Left cardiac atrium (tissue), 4 donors: Measurements from ENCODE around the gene FGF10. TPM values are rescaled to one million over a fixed set of nuclear protein-coding genes. Genes with fewer than 3 reads are reported as not detected.

ENCODE experiments used
- ATAC-seq, 2 donors: fragments of 200-7000 bp; cut with Tn5 transposase; one replicate each; pipeline ENCODE4 v1.9.1; 2020; ENCODE audit warnings: mild to moderate bottlenecking in 2 of 2, moderate library complexity in 2 of 2
- DNase-seq: peaks from one replicate; pipeline ENCODE4 v3.0.0-alpha.2; 2020
- intact Hi-C, 2 donors: fragments of 100-400 bp; cut with DNase I; formaldehyde crosslinking; loops; one replicate each; pipeline versions ENCODE4 v1.14.1 to v1.15.1; 2022 to 2023
- total RNA-seq, 2 donors: library from RNA; stranded (reverse); fragmentation: NEBNext Ultra II Directional; extraction: Animal tissue kit (Norgen Biotek cat#: 25700); gene quantifications; one replicate each; pipeline ENCODE4 v1.2.1, GENCODE V29; 2021
- donor health status: DM: no; HTN: yes; CAD: no.
- donor health status: DM: no; HTN: yes; CAD: no; lungs with severe emphysema.
- donor health status: DM: yes; HTN: yes; CAD: no.
- donor health status: Dilated cardiomyopathy.

FGF10 gene
- total RNA-seq, 2 donors from 2014 or later, result 2.8 to 7.9 TPM

DNA sequence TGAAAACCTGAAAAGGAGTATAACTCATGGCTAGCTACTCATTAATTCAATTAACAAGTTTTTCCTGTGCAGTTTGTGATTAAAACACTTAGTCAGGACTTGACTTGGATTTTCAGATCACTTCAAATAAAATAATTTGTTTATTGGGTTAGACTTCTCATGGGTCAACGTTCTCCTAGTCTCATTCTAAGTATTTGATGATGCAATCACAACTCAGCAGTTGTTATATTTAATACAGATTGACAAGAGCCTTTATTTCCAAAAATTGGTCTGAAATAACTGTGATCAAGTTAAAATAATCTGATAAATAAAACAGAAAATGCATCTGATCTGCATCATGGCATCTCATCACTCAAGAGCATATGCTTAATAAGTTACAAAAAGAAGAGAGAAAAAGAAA, 113.9 kb downstream of the FGF10 start:
- DNase-seq (no peak), ATAC-seq (no peak)
- intact Hi-C loops, result no loop called here

DNA sequence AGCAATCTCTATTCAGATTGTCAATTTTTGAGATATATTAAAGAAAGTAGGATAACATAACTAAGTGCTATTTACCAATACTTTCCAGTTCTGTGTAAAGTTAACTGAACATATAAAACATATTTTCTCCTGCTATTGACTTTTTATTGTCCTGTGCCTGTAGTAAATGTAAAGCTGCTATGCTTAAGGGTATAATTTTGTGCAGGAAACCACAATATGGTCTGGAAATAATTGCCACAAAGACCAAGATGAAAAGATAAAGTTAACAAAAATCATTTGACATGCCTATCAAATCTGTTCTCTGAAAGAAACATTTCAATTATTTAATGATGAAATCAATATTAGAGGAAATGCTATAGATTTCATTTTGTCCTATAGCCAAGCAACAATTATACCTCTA, 121.3 kb downstream of the FGF10 start:
- ATAC-seq (no peak), DNase-seq (no peak)
- intact Hi-C loops, result no loop called here

DNA sequence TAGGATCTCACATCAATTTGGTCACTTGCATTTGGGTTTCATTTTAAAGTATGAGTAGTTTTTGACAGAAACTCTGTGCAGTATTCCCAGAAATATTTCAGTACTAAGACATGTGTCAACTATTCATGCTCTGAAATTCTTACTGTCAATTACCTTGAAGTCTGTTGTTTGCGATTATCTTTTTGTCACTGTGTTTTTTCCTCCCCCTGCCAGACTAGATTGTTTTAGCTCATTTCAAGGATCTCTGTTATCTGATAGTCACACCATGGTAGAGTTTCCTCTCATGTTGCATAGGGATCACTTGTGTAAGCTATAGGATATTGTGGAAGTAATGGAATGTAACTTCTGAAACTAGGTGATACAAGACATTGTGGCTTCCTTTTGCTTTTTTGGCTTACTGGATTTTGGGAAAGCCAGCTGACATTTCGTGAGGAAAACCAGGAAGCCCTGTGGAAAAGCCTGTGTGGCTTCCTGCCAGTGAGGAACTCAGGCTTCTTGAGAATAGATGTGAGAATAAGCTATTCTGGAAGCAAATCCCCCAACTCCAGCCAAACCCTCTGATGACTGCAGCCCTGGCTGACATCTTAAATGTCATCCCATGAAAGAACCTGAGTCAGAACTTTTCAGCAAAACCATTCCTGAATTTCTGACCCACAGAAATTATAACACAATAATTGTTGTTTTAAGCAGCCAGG, 122.2 kb downstream of the FGF10 start:
- DNase-seq (peak; percentile 37), ATAC-seq (no peak)
- intact Hi-C loops, result no loop called here

DNA sequence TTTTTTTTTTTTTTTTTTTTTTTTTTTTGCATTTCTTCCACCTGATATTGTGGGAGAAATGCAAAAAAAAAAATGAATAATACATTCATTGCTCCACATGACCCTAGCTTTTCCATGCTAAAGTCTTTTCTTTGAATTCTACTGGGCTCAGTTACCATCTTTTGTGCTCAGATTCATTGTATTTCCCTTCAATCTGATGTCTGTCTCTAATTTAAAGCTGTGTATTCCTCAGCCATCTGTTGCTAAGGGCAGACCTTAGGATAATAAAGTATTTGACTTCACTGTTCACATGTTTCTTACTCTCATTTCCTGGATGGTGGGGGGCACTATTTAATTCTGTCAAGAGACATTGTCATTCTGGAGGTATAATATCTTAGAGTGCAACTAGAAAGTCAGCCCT, 123.5 kb downstream of the FGF10 start:
- ATAC-seq (no peak), DNase-seq (no peak)
- intact Hi-C loops, result no loop called here

DNA sequence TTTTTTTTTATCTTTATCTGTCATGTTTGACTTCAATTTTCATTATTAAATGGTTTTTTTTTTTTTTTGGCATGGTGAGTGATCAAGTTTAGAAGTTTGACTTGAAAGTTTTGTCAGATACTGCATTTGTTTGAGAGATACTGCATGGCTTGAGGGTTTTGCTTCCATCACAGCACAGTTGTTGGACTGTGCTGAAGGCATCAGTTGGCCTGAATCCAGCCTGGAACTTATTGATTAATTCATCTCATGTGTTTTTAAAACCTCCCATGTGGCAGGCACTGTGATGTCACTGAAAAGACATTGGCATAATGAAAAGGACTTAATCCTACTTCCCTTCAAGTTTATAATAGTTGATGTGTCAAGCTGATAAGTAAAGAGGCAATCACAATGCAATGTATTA, 128.4 kb downstream of the FGF10 start:
- intact Hi-C loops, result no loop called here
- ATAC-seq (no peak), DNase-seq (no peak)

DNA sequence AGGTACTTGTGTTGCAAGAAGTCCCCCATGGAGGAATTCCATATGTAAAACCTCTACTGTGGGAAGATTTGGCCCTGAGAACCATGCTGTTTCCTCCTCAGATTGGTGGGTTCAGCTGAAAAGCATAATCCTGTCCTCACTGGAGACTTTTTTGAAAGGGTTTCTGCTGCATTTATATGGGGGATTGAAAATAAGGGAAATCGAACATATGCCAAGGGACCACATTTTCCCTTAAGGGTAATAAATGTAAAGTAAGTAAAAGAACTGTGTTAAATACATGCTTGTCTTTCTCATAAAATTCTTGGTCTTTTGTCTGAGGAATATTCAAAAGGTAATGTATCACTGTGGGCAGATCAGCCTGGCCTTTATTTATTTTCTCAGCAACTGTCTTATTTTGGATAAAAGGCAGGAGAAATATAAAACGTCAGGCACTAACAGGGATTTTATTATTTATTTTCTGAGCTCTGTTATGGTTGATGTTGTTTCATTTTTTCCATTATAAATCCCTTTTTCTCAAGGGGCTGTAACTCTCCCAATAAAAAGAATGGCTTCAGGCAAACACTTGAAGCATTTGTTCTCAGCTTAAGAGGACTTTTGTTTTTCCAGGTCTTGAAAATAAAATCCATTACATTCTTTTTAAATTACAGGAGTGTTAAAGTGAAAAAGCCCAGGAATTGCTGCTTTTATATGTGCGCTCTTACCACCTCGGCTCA, 131.4 kb downstream of the FGF10 start:
- ATAC-seq (no peak), DNase-seq (no peak)
- intact Hi-C loops, result no loop called here

DNA sequence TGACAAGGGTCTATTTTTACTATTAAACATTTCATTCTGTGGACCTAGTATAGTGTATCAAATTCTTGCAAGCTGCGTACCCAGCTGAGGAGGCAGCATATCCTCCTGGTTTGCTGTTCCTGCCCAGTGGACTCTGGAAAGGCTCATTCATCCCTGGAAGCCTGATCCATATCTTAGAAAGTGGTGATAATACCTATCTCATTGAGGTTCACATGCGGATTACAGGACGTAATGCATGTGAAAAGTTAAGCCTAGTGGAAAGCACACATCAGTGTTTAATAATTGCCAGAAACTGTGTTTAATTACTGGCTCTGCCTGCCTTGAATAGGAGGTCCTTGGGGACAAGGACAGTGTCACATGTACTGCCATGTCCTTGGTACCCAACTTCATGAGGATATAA, 132.0 kb downstream of the FGF10 start:
- intact Hi-C loops, result no loop called here
- DNase-seq (no peak), ATAC-seq (no peak)
